ENCODE results near the gene RPL28. TPM values are rescaled to one million over a fixed set of nuclear protein-coding genes. Genes with fewer than 3 reads are reported as not detected.

Gene RPL28
- total and polyA plus RNA-seq, 4 donors = 116 to 535 (median 164) TPM

DNA sequence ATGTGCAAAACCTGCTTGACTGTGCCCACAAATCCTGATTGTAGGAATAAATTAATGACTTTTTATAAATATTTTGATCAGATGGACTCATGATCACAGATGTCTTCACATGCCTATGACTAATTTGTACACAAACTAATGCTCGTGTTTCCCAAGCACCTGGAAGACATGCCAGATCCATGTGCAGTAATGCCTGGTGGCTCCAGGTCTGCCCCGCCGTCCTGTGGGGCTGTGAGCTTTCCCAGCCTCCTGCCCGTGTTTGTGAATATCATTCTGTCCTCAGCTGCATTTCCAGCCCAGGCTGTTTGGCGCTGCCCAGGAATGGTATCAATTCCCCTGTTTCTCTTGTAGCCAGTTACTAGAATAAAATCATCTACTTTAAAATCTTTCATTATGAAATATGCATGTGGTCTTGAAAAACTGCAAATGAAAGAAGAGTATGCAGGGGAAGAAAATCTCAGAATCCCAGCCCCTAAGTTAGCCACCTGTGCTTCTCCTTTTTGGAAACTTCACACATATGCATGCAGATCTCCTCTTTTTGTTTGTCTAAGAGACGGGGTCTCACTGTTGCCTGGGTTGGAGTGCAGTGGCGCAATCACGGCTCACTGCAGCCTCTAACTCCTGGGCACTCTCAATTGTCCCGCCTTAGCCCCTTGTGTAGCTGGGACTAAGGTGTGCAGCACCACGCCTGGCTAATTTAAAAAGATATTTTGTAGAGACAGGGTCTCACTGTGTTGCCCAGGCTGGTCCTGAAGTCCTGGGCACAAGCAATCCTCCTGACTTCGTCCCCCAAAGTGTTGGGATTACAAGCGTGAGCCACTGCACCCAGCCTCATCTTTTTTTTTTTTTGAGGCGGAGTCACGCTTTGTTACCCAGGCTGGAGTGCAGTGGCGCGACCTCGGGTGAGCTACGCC is 6.2 kb downstream of the RPL28 start:
- Histone ChIP-seq H3K27me3 (ENCODE audit: control insufficient read depth in 4 of 4, insufficient read depth in 4 of 4, low read length in 3 of 4) (no peaks in the 10 kb centered on the region), H3K36me3 (ENCODE audit: control insufficient read depth in 4 of 4, insufficient read depth in 3 of 4, low read depth in 1 of 4, low read length in 3 of 4) (peaks cover 10 to 30% (median 18%) of the 10 kb centered on the region in 4 donors), H3K27ac (ENCODE audit: low read depth in 1 of 2, low read length in 2 of 2) (no peak overlapping the region), H3K9ac (ENCODE audit: low read depth in 1 of 2, low read length in 2 of 2) (no peak overlapping the region), H3K4me3 (ENCODE audit: low read depth in 1 of 3, low read length in 3 of 3) (no peak overlapping the region), H3K4me1 (ENCODE audit: control insufficient read depth in 4 of 4, insufficient read depth in 4 of 4, low read length in 3 of 4) (peaks cover 4 to 18% (median 13%) of the 10 kb centered on the region in 4 donors), H3K9me3 (ENCODE audit: control insufficient read depth in 4 of 4, low read length in 3 of 4) (no peaks in the 10 kb centered on the region)
- DNase-seq (ENCODE audit: low spot score) = no peak
- 85% methylated on average over 18 of the region's 18 CpGs for WGBS
- TF ChIP-seq, protein P1, sequence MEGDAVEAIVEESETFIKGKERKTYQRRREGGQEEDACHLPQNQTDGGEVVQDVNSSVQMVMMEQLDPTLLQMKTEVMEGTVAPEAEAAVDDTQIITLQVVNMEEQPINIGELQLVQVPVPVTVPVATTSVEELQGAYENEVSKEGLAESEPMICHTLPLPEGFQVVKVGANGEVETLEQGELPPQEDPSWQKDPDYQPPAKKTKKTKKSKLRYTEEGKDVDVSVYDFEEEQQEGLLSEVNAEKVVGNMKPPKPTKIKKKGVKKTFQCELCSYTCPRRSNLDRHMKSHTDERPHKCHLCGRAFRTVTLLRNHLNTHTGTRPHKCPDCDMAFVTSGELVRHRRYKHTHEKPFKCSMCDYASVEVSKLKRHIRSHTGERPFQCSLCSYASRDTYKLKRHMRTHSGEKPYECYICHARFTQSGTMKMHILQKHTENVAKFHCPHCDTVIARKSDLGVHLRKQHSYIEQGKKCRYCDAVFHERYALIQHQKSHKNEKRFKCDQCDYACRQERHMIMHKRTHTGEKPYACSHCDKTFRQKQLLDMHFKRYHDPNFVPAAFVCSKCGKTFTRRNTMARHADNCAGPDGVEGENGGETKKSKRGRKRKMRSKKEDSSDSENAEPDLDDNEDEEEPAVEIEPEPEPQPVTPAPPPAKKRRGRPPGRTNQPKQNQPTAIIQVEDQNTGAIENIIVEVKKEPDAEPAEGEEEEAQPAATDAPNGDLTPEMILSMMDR (IDR thresholded peaks at IDR 0.05; ENCODE audit: low read depth, low read length, missing input control) = no peak
- no peak for TF ChIP-seq JUND (IDR thresholded peaks at IDR 0.05)
- TF ChIP-seq HNF4G (IDR thresholded peaks at IDR 0.05) = no peak
- TF ChIP-seq, protein P2, sequence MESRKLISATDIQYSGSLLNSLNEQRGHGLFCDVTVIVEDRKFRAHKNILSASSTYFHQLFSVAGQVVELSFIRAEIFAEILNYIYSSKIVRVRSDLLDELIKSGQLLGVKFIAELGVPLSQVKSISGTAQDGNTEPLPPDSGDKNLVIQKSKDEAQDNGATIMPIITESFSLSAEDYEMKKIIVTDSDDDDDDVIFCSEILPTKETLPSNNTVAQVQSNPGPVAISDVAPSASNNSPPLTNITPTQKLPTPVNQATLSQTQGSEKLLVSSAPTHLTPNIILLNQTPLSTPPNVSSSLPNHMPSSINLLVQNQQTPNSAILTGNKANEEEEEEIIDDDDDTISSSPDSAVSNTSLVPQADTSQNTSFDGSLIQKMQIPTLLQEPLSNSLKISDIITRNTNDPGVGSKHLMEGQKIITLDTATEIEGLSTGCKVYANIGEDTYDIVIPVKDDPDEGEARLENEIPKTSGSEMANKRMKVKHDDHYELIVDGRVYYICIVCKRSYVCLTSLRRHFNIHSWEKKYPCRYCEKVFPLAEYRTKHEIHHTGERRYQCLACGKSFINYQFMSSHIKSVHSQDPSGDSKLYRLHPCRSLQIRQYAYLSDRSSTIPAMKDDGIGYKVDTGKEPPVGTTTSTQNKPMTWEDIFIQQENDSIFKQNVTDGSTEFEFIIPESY (IDR thresholded peaks at IDR 0.05) = no peak
- no peak for TF ChIP-seq YY1 (IDR thresholded peaks at IDR 0.05)
- TF ChIP-seq RAD21 (IDR thresholded peaks at IDR 0.05) = no peak
- TF ChIP-seq TAF1 (conservative IDR thresholded peaks at IDR 0.05) = no peak
- TF ChIP-seq SP1 (IDR thresholded peaks at IDR 0.05) = no peak

- Histone ChIP-seq H3K4me1 (ENCODE audit: control insufficient read depth in 4 of 4, insufficient read depth in 4 of 4, low read length in 3 of 4) (peaks cover 0 to 6% (median 2%) of the 10 kb centered on the region in 4 donors), H3K27me3 (ENCODE audit: control insufficient read depth in 4 of 4, insufficient read depth in 4 of 4, low read length in 3 of 4) (no peaks in the 10 kb centered on the region), H3K27ac (ENCODE audit: low read depth in 1 of 2, low read length in 2 of 2) (no peak overlapping the region), H3K9me3 (ENCODE audit: control insufficient read depth in 4 of 4, low read length in 3 of 4) (no peaks in the 10 kb centered on the region), H3K9ac (ENCODE audit: low read depth in 1 of 2, low read length in 2 of 2) (no peak overlapping the region), H3K36me3 (ENCODE audit: control insufficient read depth in 4 of 4, insufficient read depth in 3 of 4, low read depth in 1 of 4, low read length in 3 of 4) (peaks cover 5 to 24% (median 11%) of the 10 kb centered on the region in 4 donors), H3K4me3 (ENCODE audit: low read depth in 1 of 3, low read length in 3 of 3) (no peak overlapping the region)
- DNase-seq (ENCODE audit: low spot score) = no peak
- TF ChIP-seq TAF1 (conservative IDR thresholded peaks at IDR 0.05) = no peak
- no peak for TF ChIP-seq REST (IDR thresholded peaks at IDR 0.05)
- TF ChIP-seq EGR1 (IDR thresholded peaks at IDR 0.05; ENCODE audit: low read depth in 2 of 2) = no peak
- TF ChIP-seq GABPA (IDR thresholded peaks at IDR 0.05 in 1 of 2, conservative IDR thresholded peaks at IDR 0.05 in 1 of 2) = no peak
- no peak for TF ChIP-seq FOXA2 (IDR thresholded peaks at IDR 0.05)
- no peak for TF ChIP-seq FOXA1 (IDR thresholded peaks at IDR 0.05)
- no peak for TF ChIP-seq NR2F2 (IDR thresholded peaks at IDR 0.05)
- TF ChIP-seq, protein P2 (IDR thresholded peaks at IDR 0.05) = no peak
- TF ChIP-seq SP1 (IDR thresholded peaks at IDR 0.05) = no peak
- TF ChIP-seq RAD21 (IDR thresholded peaks at IDR 0.05) = no peak
- TF ChIP-seq HNF4A (conservative IDR thresholded peaks at IDR 0.05) = no peak
- TF ChIP-seq HNF4G (IDR thresholded peaks at IDR 0.05) = no peak
- no peak for TF ChIP-seq RXRA (IDR thresholded peaks at IDR 0.05)
- WGBS = 82% methylated on average over 18 of the region's 18 CpGs
Observed at GRCh38 chr19:55392820-55393761, 7.4 kb downstream of the RPL28 start.

Measured in liver (tissue), 9 donors.